HPDE6-E6E7 (cell line): ENCODE results near the gene GRID2.
A peak's percentile ranks its signal among the peaks of the same experiment; 100 is the strongest.

Experiments used
- DNase-seq: peaks from one replicate; pipeline ENCODE4 v3.0.0; 2011; ENCODE audit warnings: missing footprints; ENCODE audit errors: extremely low spot score

Gene GRID2

GRCh38 chr4:92521941-92522340 is 218.2 kb downstream of the GRID2 start:
- DNase-seq: no peak

- no peak for DNase-seq
Measured at GRCh38 chr4:92522356-92522755, 218.6 kb downstream of the GRID2 start.

GRCh38 chr4:92524131-92524530 is 220.4 kb downstream of the GRID2 start:
- DNase-seq: no peak

DNA sequence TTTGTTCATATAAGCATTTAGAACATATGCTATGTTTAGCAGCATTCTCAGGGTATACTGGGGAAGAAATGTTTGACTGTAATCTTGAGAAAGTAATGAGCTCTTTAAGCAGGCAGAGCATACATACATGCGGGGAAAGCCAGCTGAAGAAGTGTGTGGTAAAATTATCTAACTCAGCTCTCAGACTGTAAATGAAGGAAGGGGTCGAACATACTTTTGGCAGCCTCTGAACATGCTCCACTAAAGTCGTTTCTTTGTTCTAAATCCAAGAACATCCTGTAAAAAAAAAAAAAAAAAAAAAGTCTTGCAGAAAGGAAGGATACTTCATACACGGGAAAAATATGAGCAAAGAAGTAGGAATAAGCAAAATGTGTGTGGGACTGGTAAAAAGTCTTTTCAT is 224.8 kb downstream of the GRID2 start:
- no peak for DNase-seq

GRCh38 chr4:92529510-92529909 is 225.7 kb downstream of the GRID2 start:
- DNase-seq: no peak

DNA sequence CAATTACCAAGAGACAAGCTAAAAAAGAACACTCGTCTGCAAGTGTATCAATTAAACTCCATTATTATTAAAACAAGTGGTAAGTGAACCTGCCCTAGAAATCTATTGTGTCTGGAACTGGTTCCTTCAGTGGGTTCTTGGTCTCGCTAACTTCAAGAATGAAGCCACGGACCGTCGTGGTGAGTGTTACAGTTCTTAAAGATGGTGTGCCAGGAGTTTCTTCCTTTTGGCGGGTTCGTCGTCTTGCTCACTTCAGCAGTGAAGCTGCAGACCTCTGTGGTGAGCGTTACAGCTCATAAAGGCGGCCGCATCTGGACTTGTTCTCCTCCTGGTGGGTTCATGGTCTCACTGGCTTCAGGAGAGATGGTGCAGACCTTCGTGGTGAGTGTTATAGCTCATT is 231.8 kb downstream of the GRID2 start:
- no peak for DNase-seq

DNA sequence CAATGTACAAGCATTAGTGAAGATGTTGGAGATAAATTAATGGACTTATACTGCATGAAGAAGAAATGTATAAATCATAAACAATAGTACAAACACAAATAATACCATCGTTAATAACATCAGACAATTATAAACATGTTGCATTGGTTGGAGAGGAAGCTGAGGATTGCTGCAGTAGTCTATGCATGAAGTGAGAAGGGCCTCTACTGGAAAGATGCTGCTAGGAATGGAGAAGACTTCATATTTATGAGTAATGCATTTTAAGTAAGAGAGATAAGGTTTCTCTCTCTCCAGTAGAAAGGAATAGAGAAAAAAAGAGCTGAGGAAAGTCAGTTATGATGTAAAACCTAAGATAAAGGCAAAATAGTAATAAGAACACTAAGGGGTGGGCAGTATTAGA is 247.8 kb downstream of the GRID2 start:
- DNase-seq: no peak

DNA sequence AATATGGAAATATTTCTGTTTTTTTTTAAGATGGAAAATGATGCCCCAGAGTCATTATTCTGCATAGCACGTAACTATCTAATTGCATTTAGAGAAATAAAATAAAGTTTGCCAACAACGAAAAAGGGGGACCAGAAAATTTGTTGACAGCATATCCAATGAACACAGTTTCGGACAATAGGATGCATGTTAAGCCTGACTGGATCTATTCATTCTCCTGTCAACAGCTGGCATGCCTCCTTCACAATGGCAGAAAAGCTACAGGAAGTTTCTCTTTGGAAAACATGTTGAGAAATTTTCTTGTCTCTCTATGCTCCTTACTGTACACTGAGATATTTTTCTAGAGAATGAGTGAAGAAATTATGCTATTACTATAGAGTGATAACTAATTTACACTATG is 262.5 kb downstream of the GRID2 start:
- no peak for DNase-seq

DNA sequence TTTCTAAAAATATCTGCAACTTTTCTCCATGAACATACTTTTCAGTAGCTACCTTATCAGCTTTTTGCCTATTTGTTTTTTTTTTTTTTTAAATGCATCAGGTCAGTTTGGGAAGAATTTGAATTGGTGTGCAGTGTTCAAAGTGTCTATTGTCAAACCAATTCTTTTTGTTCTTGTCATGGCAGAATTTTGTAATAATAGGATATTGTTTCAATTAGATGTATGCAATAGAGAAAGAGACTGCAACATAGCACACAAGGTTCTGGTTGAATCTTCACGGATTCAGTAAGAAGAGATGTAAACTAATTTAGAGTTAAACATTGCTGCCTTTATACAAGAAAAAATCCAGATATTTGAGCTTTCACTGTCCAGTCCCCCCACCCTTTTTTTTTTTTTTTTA is 277.1 kb downstream of the GRID2 start:
- DNase-seq: no peak

- peak; percentile 6 for DNase-seq
Measured at GRCh38 chr4:92599044-92599443, 295.3 kb downstream of the GRID2 start.

DNA sequence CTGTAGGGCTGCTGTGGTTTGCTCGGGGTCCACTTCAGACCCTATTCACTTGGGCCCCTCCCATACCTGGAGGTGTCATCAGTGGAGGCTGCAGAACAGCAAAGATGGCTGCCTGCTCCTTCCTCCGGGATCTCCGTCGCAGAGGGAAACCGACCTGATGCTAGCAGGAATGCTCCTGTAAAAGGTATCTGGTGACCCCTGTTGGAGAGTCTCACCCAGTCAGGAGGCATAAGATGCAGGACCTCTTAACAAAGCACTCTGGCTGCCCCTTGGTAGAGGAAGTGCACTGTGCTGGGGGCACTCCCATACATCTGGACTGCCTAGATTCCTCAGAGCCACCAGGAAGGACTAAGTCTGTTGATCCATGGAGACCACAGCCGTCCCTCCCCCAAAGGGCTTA is 296.9 kb downstream of the GRID2 start:
- DNase-seq: no peak

- no peak for DNase-seq
Measured at GRCh38 chr4:92606227-92606626, 302.5 kb downstream of the GRID2 start.

DNA sequence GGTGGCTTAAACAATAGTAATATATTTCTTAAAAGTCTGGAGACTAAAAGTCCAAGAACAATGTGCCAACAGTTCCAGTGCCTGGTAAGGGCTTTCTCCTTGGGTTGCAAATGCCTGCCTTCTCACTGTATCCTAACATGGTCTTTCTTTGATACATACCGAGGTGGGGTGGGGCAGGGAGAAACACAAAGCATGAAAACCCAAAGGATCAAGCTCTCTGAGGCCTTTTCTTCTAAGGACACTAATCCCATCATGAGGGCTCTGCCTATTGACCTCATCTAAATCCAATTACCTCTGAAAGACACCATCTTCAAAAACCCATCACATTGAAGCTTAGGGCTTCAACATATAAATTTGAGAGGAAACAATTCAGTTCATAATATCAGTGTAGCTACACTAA is 311.3 kb downstream of the GRID2 start:
- DNase-seq: no peak

GRCh38 chr4:92618968-92619367 is 315.2 kb downstream of the GRID2 start:
- no peak for DNase-seq

DNA sequence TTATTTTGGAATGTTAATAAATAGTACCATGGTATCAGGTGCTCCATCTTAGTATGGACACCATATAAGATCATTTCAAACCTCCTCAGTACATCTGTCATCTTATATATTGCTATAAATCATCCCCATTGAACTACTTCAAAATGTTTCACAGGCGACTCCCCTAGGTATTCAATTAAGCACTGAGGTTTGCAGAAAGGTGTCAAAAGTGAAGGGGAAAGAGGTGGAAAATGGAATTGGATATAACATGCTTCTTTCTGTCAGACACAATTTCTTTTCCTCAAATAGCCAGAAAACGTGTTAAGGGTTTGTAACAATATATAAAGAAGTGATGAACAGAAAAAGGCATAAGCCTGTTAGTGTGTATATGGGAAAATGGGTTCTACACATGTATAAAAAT is 325.5 kb downstream of the GRID2 start:
- no peak for DNase-seq

- no peak for DNase-seq
Measured at GRCh38 chr4:92634882-92635281, 331.1 kb downstream of the GRID2 start.

GRCh38 chr4:92636038-92636806 is 332.5 kb downstream of the GRID2 start:
- no peak for DNase-seq

DNA sequence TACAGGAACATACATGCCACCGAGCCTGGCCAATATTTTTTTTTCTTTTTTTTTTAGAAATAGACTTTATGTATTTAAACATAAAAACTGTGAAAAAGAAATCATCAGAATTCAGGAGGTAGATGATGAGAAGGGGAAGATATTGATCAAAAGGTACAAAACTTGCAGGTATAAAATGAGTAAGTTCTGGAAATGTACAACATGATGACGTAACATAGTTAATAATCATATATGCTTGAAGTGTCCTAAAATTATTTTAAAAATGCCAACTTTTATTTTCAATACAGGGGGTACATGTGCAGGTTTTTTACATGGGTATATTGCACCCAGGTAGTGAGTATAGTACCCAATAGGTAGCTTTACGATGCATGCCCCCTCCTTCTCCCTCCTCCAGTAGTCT is 337.6 kb downstream of the GRID2 start:
- DNase-seq: no peak

GRCh38 chr4:92646826-92647225 is 343.1 kb downstream of the GRID2 start:
- no peak for DNase-seq

DNA sequence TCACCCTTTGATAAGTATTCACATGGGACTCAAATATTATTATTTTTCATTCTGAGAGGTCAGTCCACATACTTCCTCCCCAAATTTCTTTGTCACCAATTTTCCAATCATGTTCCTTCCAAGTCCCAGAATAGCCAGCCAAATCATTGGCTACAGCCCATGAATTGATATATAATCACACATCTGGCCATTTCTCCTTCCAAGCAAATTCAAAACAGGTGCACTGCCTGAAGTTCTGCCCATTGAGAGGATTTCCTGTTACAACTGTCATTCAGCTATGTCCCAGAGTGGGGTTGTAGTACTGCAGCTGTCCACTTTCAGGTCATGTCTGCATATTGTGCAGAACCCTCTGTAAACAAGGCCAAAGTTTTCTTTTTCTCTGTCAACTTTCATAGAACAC is 347.8 kb downstream of the GRID2 start:
- no peak for DNase-seq

DNA sequence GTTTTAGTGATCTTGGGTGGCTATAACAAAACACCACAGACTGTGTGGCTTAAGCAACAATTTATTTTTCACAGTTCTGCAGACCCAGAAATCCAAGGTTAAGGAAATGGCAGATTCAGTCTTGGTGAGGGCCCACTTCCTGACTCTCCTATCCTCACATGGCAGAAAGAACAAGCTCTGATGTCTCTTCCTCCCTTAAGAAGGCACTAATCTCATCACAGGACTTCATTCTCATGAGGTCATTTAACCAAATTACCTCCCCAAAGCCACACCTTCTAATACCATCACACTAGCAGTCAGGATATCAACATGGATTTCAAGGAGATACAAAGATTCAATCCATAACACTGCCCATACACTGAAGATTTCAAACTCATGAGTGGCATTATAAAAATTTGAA is 350.3 kb downstream of the GRID2 start:
- no peak for DNase-seq

- no peak for DNase-seq
Measured at GRCh38 chr4:92657695-92658094, 353.9 kb downstream of the GRID2 start.

DNA sequence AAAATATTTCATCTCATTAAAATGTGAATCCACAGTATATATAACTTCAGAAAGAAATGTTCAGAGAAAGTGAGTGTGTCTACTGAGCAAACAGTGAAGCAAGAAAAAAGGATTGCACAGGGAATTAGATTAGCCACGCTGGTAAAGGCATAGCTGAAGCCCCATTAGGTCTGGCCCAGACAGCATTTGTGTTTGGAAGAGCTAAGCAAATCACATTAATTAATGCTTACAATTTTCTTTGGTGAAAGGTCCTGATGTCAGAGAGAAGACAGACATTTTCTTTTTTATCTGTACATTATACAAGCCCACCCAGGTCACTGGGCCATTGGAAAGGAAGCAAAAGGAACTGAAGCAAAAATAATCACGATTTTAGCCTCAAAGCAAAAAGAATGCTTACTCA is 354.6 kb downstream of the GRID2 start:
- no peak for DNase-seq

- DNase-seq: no peak
Measured at GRCh38 chr4:92677805-92678204, 374.0 kb downstream of the GRID2 start.
